HepG2 (cell line): Measurements from ENCODE around the gene ATG2A. TPM values are rescaled to one million over a fixed set of nuclear protein-coding genes. Genes with fewer than 3 reads are reported as not detected.

Experiments
- AGO1 ChIP-seq: fragments of 200-400 bp; formaldehyde crosslinking; IDR thresholded peaks from 2 replicates; pipeline ENCODE4 v1.6.1; 2017; ENCODE audit warnings: mild to moderate bottlenecking, low read depth, low read length, moderate library complexity; ENCODE audit not compliant: poor library complexity, severe bottlenecking
- ATAD3A ChIP-seq: sonication (generic); formaldehyde crosslinking; IDR thresholded peaks from 2 replicates; pipeline ENCODE4 v1.4.0; 2020; ENCODE audit warnings: missing genetic modification reagents
- CSRNP2 ChIP-seq: sonication (generic); formaldehyde crosslinking; conservative IDR thresholded peaks from 2 replicates; pipeline ENCODE4 v1.8.0; 2022; ENCODE audit warnings: low read depth, missing genetic modification reagents
- ETV6 ChIP-seq: sonication (generic); formaldehyde crosslinking; conservative IDR thresholded peaks from 2 replicates; pipeline ENCODE4 v1.4.0; 2020; ENCODE audit warnings: missing genetic modification reagents
- FUBP1 ChIP-seq: sonication (generic); formaldehyde crosslinking; IDR thresholded peaks from 2 replicates; pipeline ENCODE4 v1.5.1; 2020; ENCODE audit warnings: missing genetic modification reagents, mild to moderate bottlenecking, borderline replicate concordance
- GMEB1 ChIP-seq: sonication (generic); formaldehyde crosslinking; IDR thresholded peaks from 2 replicates; pipeline ENCODE4 v1.5.1; 2020; ENCODE audit warnings: missing genetic modification reagents, mild to moderate bottlenecking, borderline replicate concordance
- KDM3A ChIP-seq: IDR thresholded peaks from 2 replicates; pipeline ENCODE4 v1.6.1; 2018; ENCODE audit warnings: low read depth, missing compliant biosample characterization
- KMT2B ChIP-seq: IDR thresholded peaks from 2 replicates; pipeline ENCODE4 v1.6.1; 2016; ENCODE audit warnings: missing genetic modification reagents, missing compliant biosample characterization
- MIXL1 ChIP-seq: IDR thresholded peaks from 2 replicates; pipeline ENCODE4 v1.6.1; 2016
- PAX8 ChIP-seq: sonication (generic); formaldehyde crosslinking; IDR thresholded peaks from 2 replicates; pipeline ENCODE4 v1.8.0; 2022; ENCODE audit warnings: mild to moderate bottlenecking, missing genetic modification reagents, borderline replicate concordance
- REPIN1 ChIP-seq: sonication (generic); formaldehyde crosslinking; IDR thresholded peaks from 2 replicates; pipeline ENCODE4 v1.8.0; 2022; ENCODE audit warnings: missing genetic modification reagents, low read depth, mild to moderate bottlenecking, borderline replicate concordance
- RXRB ChIP-seq: IDR thresholded peaks from 2 replicates; pipeline ENCODE4 v1.6.1; 2016; ENCODE audit warnings: borderline replicate concordance, missing genetic modification reagents, missing compliant biosample characterization
- SMARCC2 ChIP-seq: fragments of 450-650 bp; IDR thresholded peaks from 2 replicates; pipeline ENCODE4 v1.6.1; 2017; ENCODE audit warnings: antibody characterized with exemption, mild to moderate bottlenecking
- SNAPC2 ChIP-seq: sonication (generic); formaldehyde crosslinking; IDR thresholded peaks from 2 replicates; pipeline ENCODE4 v1.8.1; 2022; ENCODE audit warnings: mild to moderate bottlenecking, missing genetic modification reagents
- TOE1 ChIP-seq: sonication (generic); formaldehyde crosslinking; IDR thresholded peaks from 2 replicates; pipeline ENCODE4 v1.4.0; 2020; ENCODE audit warnings: mild to moderate bottlenecking, missing genetic modification reagents
- ZBTB34 ChIP-seq: sonication (generic); formaldehyde crosslinking; IDR thresholded peaks from 2 replicates; pipeline ENCODE4 v1.8.0; 2022; ENCODE audit warnings: mild to moderate bottlenecking, missing genetic modification reagents
- ZNF383 ChIP-seq: sonication (generic); formaldehyde crosslinking; IDR thresholded peaks from 2 replicates; pipeline ENCODE4 v1.4.0; 2020; ENCODE audit warnings: missing genetic modification reagents, mild to moderate bottlenecking, borderline replicate concordance
- ZNF740 ChIP-seq: sonication (generic); formaldehyde crosslinking; IDR thresholded peaks from 2 replicates; pipeline ENCODE4 v1.4.0; 2020; ENCODE audit warnings: missing genetic modification reagents
- ZNF75D ChIP-seq: sonication (generic); formaldehyde crosslinking; IDR thresholded peaks from 2 replicates; pipeline ENCODE4 v1.8.1; 2023; ENCODE audit warnings: missing genetic modification reagents, mild to moderate bottlenecking, borderline replicate concordance
- ZSCAN9 ChIP-seq: IDR thresholded peaks from 2 replicates; pipeline ENCODE4 v1.6.1; 2016; ENCODE audit warnings: borderline replicate concordance
- polyA plus RNA-seq, 8 experiments: library from polyadenylated mRNA; depleted of rRNA in 3 of 8; stranded (reverse) in 7 of 8; unstranded in 1 of 8; fragments of >200 nt; fragmentation: Illumina TruSeq in 4 of 8; extraction: Trizol in 4 of 8; gene quantifications; 2 replicates each; pipeline versions ENCODE4 v1.2.1 to v1.2.3, GENCODE V29; 2011 to 2016; ENCODE audit warnings: low read depth in 4 of 8, missing spikeins in 1 of 8, mixed read lengths in 1 of 8; ENCODE audit not compliant: insufficient read depth in 1 of 8
- total RNA-seq, 5 experiments: library from RNA; depleted of rRNA; stranded (reverse); fragments of >200 nt; fragmentation: Illumina TruSeq; extraction: Trizol; gene quantifications; 2 replicates each; pipeline ENCODE4 v1.2.3, GENCODE V29; 2016; ENCODE audit warnings: low read depth in 1 of 5

The ATG2A gene
- total and polyA plus RNA-seq, 2 of the 13 experiments (the other 11 are each of a cell fraction or from before 2014, with no cell fraction given) = 6.7 to 8.0 TPM

- TF ChIP-seq ZNF75D (CRISPR knock-in tag) (no peak), GMEB1 (CRISPR knock-in tag) (no peak), ZNF740 (CRISPR knock-in tag) (no peak), MIXL1 (CRISPR knock-in tag) (no peak), ATAD3A (CRISPR knock-in tag) (no peak), ZSCAN9 (CRISPR knock-in tag) (no peak), SMARCC2 (no peak), FUBP1 (CRISPR knock-in tag) (no peak), KMT2B (CRISPR knock-in tag) (no peak), ZBTB34 (CRISPR knock-in tag) (no peak), REPIN1 (CRISPR knock-in tag) (peak; percentile 33; the same call in 1 of the 2 replicates), SNAPC2 (CRISPR knock-in tag) (no peak), ZNF383 (no peak), KDM3A (no peak), PAX8 (CRISPR knock-in tag) (no peak), TOE1 (CRISPR knock-in tag) (no peak), ETV6 (CRISPR knock-in tag) (no peak), RXRB (CRISPR knock-in tag) (peak; percentile 30; the same call in 1 of the 2 replicates), CSRNP2 (no peak), AGO1 (no peak)
Observed at GRCh38 chr11:64934682-64935358, 17.8 kb upstream of the ATG2A start (continued).
